ENCODE results near the gene SC5D.

The SC5D gene

GRCh38 chr11:121292495-121293287 is at the start of gene SC5D:
Gene SC5D, plus strand, starts transcription at chr11:121292771. Its CDS starts 10,605 bp downstream, at chr11:121303376.
- peak; percentile 85 for DNase-seq (ENCODE audit: low read depth, low spot score)

GRCh38 chr11:121244884-121245283 is 47.7 kb upstream of the SC5D start:
- no peak for DNase-seq (ENCODE audit: low read depth, low spot score)

- DNase-seq (ENCODE audit: low read depth, low spot score), result no peak
Measured at GRCh38 chr11:121246021-121246768, 46.4 kb upstream of the SC5D start.

GRCh38 chr11:121246769-121247035 is 45.9 kb upstream of the SC5D start:
- no peak for DNase-seq (ENCODE audit: low read depth, low spot score)

GRCh38 chr11:121248496-121248895 is 44.1 kb upstream of the SC5D start:
- no peak for DNase-seq (ENCODE audit: low read depth, low spot score)

- no peak for DNase-seq (ENCODE audit: low read depth, low spot score)
Measured at GRCh38 chr11:121249039-121249663, 43.4 kb upstream of the SC5D start.

- DNase-seq (ENCODE audit: low read depth, low spot score), result no peak
Measured at GRCh38 chr11:121250843-121251242, 41.7 kb upstream of the SC5D start.

- no peak for DNase-seq (ENCODE audit: low read depth, low spot score)
Measured at GRCh38 chr11:121253951-121254350, 38.6 kb upstream of the SC5D start.

GRCh38 chr11:121254756-121255155 is 37.8 kb upstream of the SC5D start:
- DNase-seq (ENCODE audit: low read depth, low spot score), result no peak

GRCh38 chr11:121255473-121256125 is 37.0 kb upstream of the SC5D start:
- DNase-seq (ENCODE audit: low read depth, low spot score), result no peak

- DNase-seq (ENCODE audit: low read depth, low spot score), result no peak
Measured at GRCh38 chr11:121257289-121257688, 35.3 kb upstream of the SC5D start.

GRCh38 chr11:121257976-121258375 is 34.6 kb upstream of the SC5D start:
- DNase-seq (ENCODE audit: low read depth, low spot score), result no peak

GRCh38 chr11:121265586-121265985 is 27.0 kb upstream of the SC5D start:
- no peak for DNase-seq (ENCODE audit: low read depth, low spot score)

- DNase-seq (ENCODE audit: low read depth, low spot score), result no peak
Measured at GRCh38 chr11:121268581-121268980, 24.0 kb upstream of the SC5D start.

- DNase-seq (ENCODE audit: low read depth, low spot score), result no peak
Measured at GRCh38 chr11:121270001-121270678, 22.4 kb upstream of the SC5D start.

- no peak for DNase-seq (ENCODE audit: low read depth, low spot score)
Measured at GRCh38 chr11:121274332-121274991, 18.1 kb upstream of the SC5D start.

GRCh38 chr11:121281698-121282097 is 10.9 kb upstream of the SC5D start:
- no peak for DNase-seq (ENCODE audit: low read depth, low spot score)

GRCh38 chr11:121282386-121282785 is 10.2 kb upstream of the SC5D start:
- no peak for DNase-seq (ENCODE audit: low read depth, low spot score)

GRCh38 chr11:121282886-121283502 is 9.6 kb upstream of the SC5D start:
- DNase-seq (ENCODE audit: low read depth, low spot score), result no peak

GRCh38 chr11:121291319-121291718 is 1.3 kb upstream of the SC5D start:
- no peak for DNase-seq (ENCODE audit: low read depth, low spot score)

Data from activated naive CD8-positive, alpha-beta T cell treated with anti-CD3 and anti-CD28 coated beads, Interleukin-2, amount 50 U/mL, for 16 hours (primary cell).